Uterus (tissue), 2 donors: ENCODE data around the gene CASKIN1.

ENCODE experiments used
- POLR2A ChIP-seq, 2 donors: fragments of 450-650 bp; IDR thresholded peaks; one replicate each; pipeline ENCODE4 v1.6.1; 2016; ENCODE audit warnings: antibody characterized with exemption in 2 of 2, mild to moderate bottlenecking in 1 of 2, moderate library complexity in 1 of 2
- TF ChIP-seq, protein P1 (sequence below), 4 experiments: fragments of 200-600 bp in 2 of 4; fragments of 450-650 bp in 2 of 4; sonication (generic) in 2 of 4; IDR thresholded peaks; one replicate each; pipeline ENCODE4 v1.5.1; 2016 to 2019; ENCODE audit warnings: antibody characterized with exemption in 4 of 4, mild to moderate bottlenecking in 2 of 4, moderate library complexity in 1 of 4

DNA sequence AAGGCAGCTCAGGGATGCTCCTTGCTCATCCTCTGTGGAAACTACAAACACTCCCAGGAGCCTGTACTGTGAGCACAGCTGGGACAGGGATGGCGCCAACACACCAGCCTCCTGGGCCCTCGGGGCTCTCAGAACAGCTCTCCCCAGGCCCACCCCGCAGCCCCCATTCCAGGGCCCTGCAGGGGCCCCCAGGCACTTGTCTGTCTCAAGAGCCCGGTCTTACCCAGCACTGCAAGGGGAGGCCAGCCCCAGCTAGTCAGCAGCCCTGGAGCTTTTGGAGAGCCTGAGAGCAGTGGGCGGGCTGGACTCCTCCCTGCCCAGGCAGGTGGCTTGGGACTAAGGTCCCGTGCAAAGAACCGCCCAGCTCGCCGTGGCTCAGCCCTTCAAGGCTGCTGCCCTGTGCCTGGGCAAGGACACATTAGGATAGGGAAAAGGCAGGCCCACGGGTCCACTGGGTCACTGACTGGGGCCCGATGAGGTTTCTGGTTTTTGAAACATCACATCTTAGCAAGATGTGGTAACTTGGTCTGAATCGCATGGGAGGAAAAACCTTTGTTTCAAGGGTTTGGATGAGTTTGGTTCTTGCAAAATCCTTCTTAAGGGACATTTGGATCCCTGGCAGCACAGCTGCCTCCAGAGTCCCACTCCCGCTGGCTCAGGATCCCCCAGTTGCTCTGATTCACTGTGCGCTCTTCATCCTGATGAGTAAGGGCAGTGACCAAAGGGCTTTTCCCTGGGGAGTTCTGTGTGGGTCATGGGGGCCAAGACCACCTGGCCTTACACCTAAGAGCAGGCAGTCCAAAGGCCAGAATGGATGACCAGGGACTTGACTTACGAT is 42.7 kb upstream of the CASKIN1 start:
- TF ChIP-seq, protein P1, sequence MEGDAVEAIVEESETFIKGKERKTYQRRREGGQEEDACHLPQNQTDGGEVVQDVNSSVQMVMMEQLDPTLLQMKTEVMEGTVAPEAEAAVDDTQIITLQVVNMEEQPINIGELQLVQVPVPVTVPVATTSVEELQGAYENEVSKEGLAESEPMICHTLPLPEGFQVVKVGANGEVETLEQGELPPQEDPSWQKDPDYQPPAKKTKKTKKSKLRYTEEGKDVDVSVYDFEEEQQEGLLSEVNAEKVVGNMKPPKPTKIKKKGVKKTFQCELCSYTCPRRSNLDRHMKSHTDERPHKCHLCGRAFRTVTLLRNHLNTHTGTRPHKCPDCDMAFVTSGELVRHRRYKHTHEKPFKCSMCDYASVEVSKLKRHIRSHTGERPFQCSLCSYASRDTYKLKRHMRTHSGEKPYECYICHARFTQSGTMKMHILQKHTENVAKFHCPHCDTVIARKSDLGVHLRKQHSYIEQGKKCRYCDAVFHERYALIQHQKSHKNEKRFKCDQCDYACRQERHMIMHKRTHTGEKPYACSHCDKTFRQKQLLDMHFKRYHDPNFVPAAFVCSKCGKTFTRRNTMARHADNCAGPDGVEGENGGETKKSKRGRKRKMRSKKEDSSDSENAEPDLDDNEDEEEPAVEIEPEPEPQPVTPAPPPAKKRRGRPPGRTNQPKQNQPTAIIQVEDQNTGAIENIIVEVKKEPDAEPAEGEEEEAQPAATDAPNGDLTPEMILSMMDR (IDR thresholded peaks at IDR 0.05): no peak
- TF ChIP-seq POLR2A (IDR thresholded peaks at IDR 0.05): no peak
